Spleen (tissue), 11 donors: ENCODE measurements around the gene HLA-DRA. TPM values are rescaled to one million over a fixed set of nuclear protein-coding genes. Genes with fewer than 3 reads are reported as not detected.

Experiments used
- DNase-seq: peaks from one replicate; pipeline ENCODE4 v3.0.0-alpha.2; 2020
- H3K27ac ChIP-seq, 8 donors: fragments of 200-600 bp; sonication (generic) in 7 of 8; 1 replicate in 4 of 8; 2 replicates in 4 of 8; pipeline versions ENCODE4 v1.5.0 to v1.8.0; 2016 to 2021; ENCODE audit warnings: inconsistent platforms in 4 of 8, mild to moderate bottlenecking in 4 of 8, moderate library complexity in 1 of 8
- H3K27me3 ChIP-seq, 7 donors: fragments of 200-600 bp; sonication (generic) in 6 of 7; replicated peaks in 1 of 7; 1 replicate in 4 of 7; 2 replicates in 3 of 7; pipeline versions ENCODE4 v1.5.0 to v1.8.0; 2016 to 2021; ENCODE audit warnings: inconsistent platforms in 3 of 7, mild to moderate bottlenecking in 1 of 7
- H3K36me3 ChIP-seq, 6 donors: fragments of 200-600 bp; sonication (generic) in 5 of 6; 1 replicate in 4 of 6; 2 replicates in 2 of 6; pipeline versions ENCODE4 v1.5.0 to v1.8.0; 2016 to 2021; ENCODE audit warnings: inconsistent platforms in 2 of 6
- H3K4me1 ChIP-seq, 6 donors: fragments of 200-600 bp; sonication (generic) in 5 of 6; 1 replicate in 3 of 6; 2 replicates in 3 of 6; pipeline versions ENCODE4 v1.5.0 to v1.8.0; 2016 to 2021; ENCODE audit warnings: inconsistent platforms in 3 of 6
- H3K4me3 ChIP-seq, 8 donors: fragments of 200-600 bp; sonication (generic) in 7 of 8; 1 replicate in 4 of 8; 2 replicates in 4 of 8; pipeline versions ENCODE4 v1.5.0 to v1.8.0; 2016 to 2021; ENCODE audit warnings: inconsistent platforms in 4 of 8, mild to moderate bottlenecking in 4 of 8, moderate library complexity in 2 of 8
- H3K9me3 ChIP-seq, 8 donors: fragments of 200-600 bp; sonication (generic) in 7 of 8; 1 replicate in 4 of 8; 2 replicates in 4 of 8; pipeline versions ENCODE4 v1.5.0 to v1.8.0; 2016 to 2021; ENCODE audit warnings: inconsistent platforms in 4 of 8
- CTCF ChIP-seq, 11 experiments: fragments of 200-600 bp in 7 of 11; fragments of 450-650 bp in 4 of 11; sonication (generic) in 4 of 11; IDR thresholded peaks in 8 of 11; conservative IDR thresholded peaks in 3 of 11; 1 replicate in 7 of 11; 2 replicates in 4 of 11; pipeline versions ENCODE4 v1.4.0 to v1.8.0; 2016 to 2021; ENCODE audit warnings: antibody characterized with exemption in 11 of 11, inconsistent platforms in 4 of 11, mild to moderate bottlenecking in 1 of 11
- POLR2A ChIP-seq, 3 donors: fragments of 450-650 bp; IDR thresholded peaks; one replicate each; pipeline ENCODE4 v1.5.1; 2017; ENCODE audit warnings: antibody characterized with exemption in 3 of 3, mild to moderate bottlenecking in 1 of 3
- POLR2AphosphoS5 ChIP-seq, 3 donors: sonication (generic); formaldehyde crosslinking; IDR thresholded peaks; one replicate each; pipeline ENCODE4 v1.5.1; 2017; ENCODE audit warnings: antibody characterized with exemption in 3 of 3
- WGBS, 5 donors: extraction: QIAGEN DNeasy Blood & Tissue Kit in 3 of 5; methylation state at CpG; one replicate each; pipeline versions ENCODE4 v1.1.5 to v1.1.7; 2013 to 2018; 5-methylcytosine and 5-hydroxymethylcytosine counted together
- intact Hi-C: fragments of 100-400 bp; cut with DNase I; formaldehyde crosslinking; loops from one replicate; pipeline ENCODE4 v1.15.0; 2023; ENCODE audit warnings: low total_unique reads
- polyA plus RNA-seq, 3 donors: library from polyadenylated mRNA; stranded (reverse); fragments of 200-250 nt; gene quantifications; one replicate each; pipeline ENCODE4 v1.2.1, GENCODE V29; 2013
- total RNA-seq, 7 donors: library from RNA; depleted of rRNA in 3 of 7; stranded (reverse); fragments of >200 nt in 3 of 7; fragmentation: NEBNext Ultra II Directional in 4 of 7; extraction: Animal tissue kit (Norgen Biotek cat#: 25700) in 4 of 7; gene quantifications; one replicate each; pipeline versions ENCODE4 v1.1.0 to v1.2.1, GENCODE V29; 2016 to 2021
- donor health status: healthy with polysubstance abuse.
- donor health status: DM: no; HTN: no; CAD: no; lungs with moderate emphysema.
- donor health status: DM: no; HTN: no; CAD: no.
- donor health status: Bipolar disorder and iron deficiency.
- donor health status: healthy.
- donor health status: DM: no; HTN: no; CAD: no.
- donor health status: DM: yes; HTN: yes; CAD: no.

HLA-DRA gene
- total and polyA plus RNA-seq, 10 donors, result 1,127 to 2,800 (median 1,740) TPM

- 67 to 89% (median 83%) methylated on average over 2 to 3 of the region's 3 CpGs for WGBS, 5 donors
- Histone ChIP-seq H3K36me3 (peaks cover 0 to 12% (median 7%) of the 10 kb centered on the region in 6 donors), H3K27me3 (no peaks in the 10 kb centered on the region), H3K27ac (no peak overlapping the region), H3K4me1 (peaks cover 0 to 10% (median under 1%) of the 10 kb centered on the region in 6 donors), H3K4me3 (no peak overlapping the region), H3K9me3 (peaks cover 0 to 13% (median 0%) of the 10 kb centered on the region in 8 donors)
- no peak for TF ChIP-seq CTCF (IDR thresholded peaks at IDR 0.05 in 8 of 11, conservative IDR thresholded peaks at IDR 0.05 in 3 of 11)
- no peak for TF ChIP-seq POLR2AphosphoS5 (IDR thresholded peaks at IDR 0.05)
- TF ChIP-seq POLR2A (IDR thresholded peaks at IDR 0.05), result no peak
- intact Hi-C loops, result no loop called here
- no peak for DNase-seq
Observed at GRCh38 chr6:32449088-32449736, 9.5 kb downstream of the HLA-DRA start.

- no peak for DNase-seq
- Histone ChIP-seq H3K9me3 (peaks cover 0 to 15% (median 0%) of the 10 kb centered on the region in 8 donors), H3K27ac (no peak overlapping the region), H3K27me3 (peaks cover 0 to 19% (median 0%) of the 10 kb centered on the region in 7 donors), H3K4me1 (peaks cover 0 to 13% (median 0%) of the 10 kb centered on the region in 6 donors), H3K36me3 (no peaks in the 10 kb centered on the region), H3K4me3 (no peak overlapping the region)
- 77 to 94% (median 84%) methylated on average over 4 of the region's 4 CpGs for WGBS, 5 donors
- no peak for TF ChIP-seq CTCF (IDR thresholded peaks at IDR 0.05 in 8 of 11, conservative IDR thresholded peaks at IDR 0.05 in 3 of 11)
- TF ChIP-seq POLR2AphosphoS5 (IDR thresholded peaks at IDR 0.05), result no peak
- TF ChIP-seq POLR2A (IDR thresholded peaks at IDR 0.05), result no peak
- intact Hi-C loops, result no loop called here
Observed at GRCh38 chr6:32457054-32457453, 17.4 kb downstream of the HLA-DRA start.

- no peak overlapping the region for H3K27ac ChIP-seq
- H3K4me3 ChIP-seq, result peak overlapping the region in 4 of 8 donors; percentile 22 to 54 (median 28)
- WGBS, 5 donors, result 56 to 87% (median 69%) methylated on average over 29 of the region's 29 CpGs
- H3K4me1 ChIP-seq, result peaks cover 0 to 13% (median 0%) of the 10 kb centered on the region in 6 donors
- H3K9me3 ChIP-seq, result peaks cover 0 to under 1% (median 0%) of the 10 kb centered on the region in 8 donors
- no peaks in the 10 kb centered on the region for H3K36me3 ChIP-seq
- TF ChIP-seq POLR2A (IDR thresholded peaks at IDR 0.05) (no peak), CTCF (IDR thresholded peaks at IDR 0.05 in 8 of 11, conservative IDR thresholded peaks at IDR 0.05 in 3 of 11) (no peak), POLR2AphosphoS5 (IDR thresholded peaks at IDR 0.05) (no peak)
- intact Hi-C loops, result no loop called here
- DNase-seq, result peak; percentile 70
- peaks cover 0 to 29% (median 0%) of the 10 kb centered on the region in 7 donors for H3K27me3 ChIP-seq
Observed at GRCh38 chr6:32459781-32460424, 20.2 kb downstream of the HLA-DRA start.

GRCh38 chr6:32460528-32460927 is 20.8 kb downstream of the HLA-DRA start:
- TF ChIP-seq CTCF (IDR thresholded peaks at IDR 0.05 in 8 of 11, conservative IDR thresholded peaks at IDR 0.05 in 3 of 11) (peak in 1 of 11 experiments; percentile 33), POLR2A (IDR thresholded peaks at IDR 0.05) (no peak), POLR2AphosphoS5 (IDR thresholded peaks at IDR 0.05) (no peak)
- 56 to 65% (median 63%) methylated on average over 4 of the region's 4 CpGs for WGBS, 5 donors
- Histone ChIP-seq H3K4me1 (peaks cover 0 to 13% (median 0%) of the 10 kb centered on the region in 6 donors), H3K9me3 (peaks cover 0 to 7% (median 4%) of the 10 kb centered on the region in 8 donors), H3K4me3 (peak overlapping the region in 1 of 8 donors; percentile 22), H3K27ac (no peak overlapping the region), H3K36me3 (no peaks in the 10 kb centered on the region), H3K27me3 (peaks cover 0 to 29% (median 0%) of the 10 kb centered on the region in 7 donors)
- intact Hi-C loops, result no loop called here
- DNase-seq, result no peak
